ENCODE measurements around the gene HAPLN3. TPM values are rescaled to one million over a fixed set of nuclear protein-coding genes. Genes with fewer than 3 reads are reported as not detected.

HAPLN3 gene
- total and polyA plus RNA-seq, 2 donors (not counting 1 experiment from before 2014, with no cell fraction given) = 7.5 to 16.3 TPM

- Histone ChIP-seq H3K4me2 (replicated peaks; ENCODE audit: low read depth, low read length, poor library complexity, severe bottlenecking) (no peak overlapping the region), H3K9me3 (ENCODE audit: control extremely low read depth in 1 of 3, control insufficient read depth in 2 of 3, insufficient read depth in 1 of 3, low read length in 2 of 3) (no peaks in the 10 kb centered on the region), H3K9ac (ENCODE audit: low read length) (no peak overlapping the region), H4K20me1 (ENCODE audit: control insufficient read depth, insufficient read depth, low read length, poor library complexity, severe bottlenecking) (no peaks in the 10 kb centered on the region), H3K4me1 (ENCODE audit: control insufficient read depth in 2 of 2, insufficient read depth in 2 of 2, low read length in 2 of 2) (peaks cover 6 to 15% of the 10 kb centered on the region in 2 donors), H3K27ac (ENCODE audit: low read length in 2 of 2) (no peak overlapping the region), H3K27me3 (replicated peaks in 1 of 4; ENCODE audit: control extremely low read depth in 1 of 4, control insufficient read depth in 3 of 4, insufficient read depth in 4 of 4, low read length in 3 of 4) (peaks cover 0 to 5% (median 0%) of the 10 kb centered on the region in 4 experiments), H3K79me2 (ENCODE audit: control insufficient read depth, insufficient read depth, low read length) (no peaks in the 10 kb centered on the region), H3K4me3 (ENCODE audit: control extremely low read depth in 1 of 5, extremely low read depth in 1 of 5, insufficient read depth in 1 of 5, low read depth in 2 of 5, low read length in 4 of 5) (no peak overlapping the region), H3K36me3 (replicated peaks in 1 of 2; ENCODE audit: control extremely low read depth in 1 of 2, control insufficient read depth in 1 of 2, extremely low read depth in 1 of 2, insufficient read depth in 2 of 2, low read length in 1 of 2) (no peaks in the 10 kb centered on the region), H2AFZ (ENCODE audit: insufficient read depth, low read depth, low read length, poor library complexity, severe bottlenecking) (no peak overlapping the region)
- TF ChIP-seq, protein P1, sequence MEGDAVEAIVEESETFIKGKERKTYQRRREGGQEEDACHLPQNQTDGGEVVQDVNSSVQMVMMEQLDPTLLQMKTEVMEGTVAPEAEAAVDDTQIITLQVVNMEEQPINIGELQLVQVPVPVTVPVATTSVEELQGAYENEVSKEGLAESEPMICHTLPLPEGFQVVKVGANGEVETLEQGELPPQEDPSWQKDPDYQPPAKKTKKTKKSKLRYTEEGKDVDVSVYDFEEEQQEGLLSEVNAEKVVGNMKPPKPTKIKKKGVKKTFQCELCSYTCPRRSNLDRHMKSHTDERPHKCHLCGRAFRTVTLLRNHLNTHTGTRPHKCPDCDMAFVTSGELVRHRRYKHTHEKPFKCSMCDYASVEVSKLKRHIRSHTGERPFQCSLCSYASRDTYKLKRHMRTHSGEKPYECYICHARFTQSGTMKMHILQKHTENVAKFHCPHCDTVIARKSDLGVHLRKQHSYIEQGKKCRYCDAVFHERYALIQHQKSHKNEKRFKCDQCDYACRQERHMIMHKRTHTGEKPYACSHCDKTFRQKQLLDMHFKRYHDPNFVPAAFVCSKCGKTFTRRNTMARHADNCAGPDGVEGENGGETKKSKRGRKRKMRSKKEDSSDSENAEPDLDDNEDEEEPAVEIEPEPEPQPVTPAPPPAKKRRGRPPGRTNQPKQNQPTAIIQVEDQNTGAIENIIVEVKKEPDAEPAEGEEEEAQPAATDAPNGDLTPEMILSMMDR (IDR thresholded peaks at IDR 0.05) = no peak
- no peak for TF ChIP-seq EZH2 (IDR thresholded peaks at IDR 0.05; ENCODE audit: borderline replicate concordance, insufficient read depth, low read depth, low read length, poor library complexity, severe bottlenecking)
- Mint-ChIP-seq H3K27ac (no peak overlapping the region), H3K9me3 (ENCODE audit: insufficient read depth) (no peaks in the 10 kb centered on the region), H3K4me3 (no peak overlapping the region), H3K4me1 (peaks cover 15% of the 10 kb centered on the region), H3K27me3 (peaks cover 3% of the 10 kb centered on the region)
- intact Hi-C loops (cut with micrococcal nuclease) = no loop called here
- DNase-seq (no peak), ATAC-seq (ENCODE audit: low read depth) (no peak)
- POLR2A ChIA-PET = no interaction called here
- CTCF ChIA-PET = interaction anchor here (1.2 kb wide), 2 partner anchors 276 to 278 kb away, joined by 4 read pairs; no protein-coding TSS in a partner anchor
- WGBS (ENCODE audit: insufficient coverage) = 94% methylated on average over 12 of the region's 12 CpGs
These were observed 5.1 kb upstream of the HAPLN3 start for GRCh38 chr15:88900309-88900981.

- no peak overlapping the region for H2AFZ ChIP-seq (ENCODE audit: insufficient read depth, low read depth, low read length, poor library complexity, severe bottlenecking)
- H3K27me3 Mint-ChIP-seq = peaks cover 4% of the 10 kb centered on the region
- H3K27ac ChIP-seq (ENCODE audit: low read length in 2 of 2) = no peak overlapping the region
- H3K4me3 Mint-ChIP-seq = no peak overlapping the region
- WGBS (ENCODE audit: insufficient coverage) = 99% methylated on average over 7 of the region's 9 CpGs
- no peak for TF ChIP-seq EZH2 (IDR thresholded peaks at IDR 0.05; ENCODE audit: borderline replicate concordance, insufficient read depth, low read depth, low read length, poor library complexity, severe bottlenecking)
- TF ChIP-seq, protein P1 (IDR thresholded peaks at IDR 0.05) = no peak
- peaks cover 0 to 10% (median 0%) of the 10 kb centered on the region in 4 experiments for H3K27me3 ChIP-seq (replicated peaks in 1 of 4; ENCODE audit: control extremely low read depth in 1 of 4, control insufficient read depth in 3 of 4, insufficient read depth in 4 of 4, low read length in 3 of 4)
- H3K4me3 ChIP-seq (ENCODE audit: control extremely low read depth in 1 of 5, extremely low read depth in 1 of 5, insufficient read depth in 1 of 5, low read depth in 2 of 5, low read length in 4 of 5) = no peak overlapping the region
- H3K4me1 ChIP-seq (ENCODE audit: control insufficient read depth in 2 of 2, insufficient read depth in 2 of 2, low read length in 2 of 2) = peaks cover 8 to 19% of the 10 kb centered on the region in 2 donors
- H3K9me3 Mint-ChIP-seq (ENCODE audit: insufficient read depth) = no peaks in the 10 kb centered on the region
- no peak overlapping the region for H3K4me2 ChIP-seq (replicated peaks; ENCODE audit: low read depth, low read length, poor library complexity, severe bottlenecking)
- no peak for ATAC-seq (ENCODE audit: low read depth)
- no peaks in the 10 kb centered on the region for H3K79me2 ChIP-seq (ENCODE audit: control insufficient read depth, insufficient read depth, low read length)
- ChIA-PET CTCF (no interaction called here), POLR2A (no interaction called here)
- no peak for DNase-seq
- no peaks in the 10 kb centered on the region for H3K9me3 ChIP-seq (ENCODE audit: control extremely low read depth in 1 of 3, control insufficient read depth in 2 of 3, insufficient read depth in 1 of 3, low read length in 2 of 3)
- H3K36me3 ChIP-seq (replicated peaks in 1 of 2; ENCODE audit: control extremely low read depth in 1 of 2, control insufficient read depth in 1 of 2, extremely low read depth in 1 of 2, insufficient read depth in 2 of 2, low read length in 1 of 2) = no peaks in the 10 kb centered on the region
- H3K27ac Mint-ChIP-seq = no peak overlapping the region
- H4K20me1 ChIP-seq (ENCODE audit: control insufficient read depth, insufficient read depth, low read length, poor library complexity, severe bottlenecking) = no peaks in the 10 kb centered on the region
- intact Hi-C loops (cut with micrococcal nuclease) = loop anchor here (5.0 kb wide), 1 partner anchor 352 kb away; the partner anchor contains the start of gene DET1
- H3K9ac ChIP-seq (ENCODE audit: low read length) = no peak overlapping the region
- peaks cover 10% of the 10 kb centered on the region for H3K4me1 Mint-ChIP-seq
These were observed 3.9 kb upstream of the HAPLN3 start for GRCh38 chr15:88899251-88899650.

Measured in B cell (primary cell).